GM20000 (cell line): Measurements from ENCODE around the gene MGAT4B.

Experiments
- DNase-seq: peaks from one replicate; pipeline ENCODE4 v3.0.0; 2012; ENCODE audit warnings: low spot score
- TF ChIP-seq, protein P1 (sequence below): IDR thresholded peaks from 2 replicates; pipeline ENCODE4 v1.5.1; 2012; ENCODE audit warnings: mild to moderate bottlenecking, control low read depth; ENCODE audit errors: extremely low read depth, missing control alignments

MGAT4B gene

GRCh38 chr5:179800071-179800695, 6.5 kb downstream of the MGAT4B start:
- no peak for DNase-seq
- TF ChIP-seq, protein P1, sequence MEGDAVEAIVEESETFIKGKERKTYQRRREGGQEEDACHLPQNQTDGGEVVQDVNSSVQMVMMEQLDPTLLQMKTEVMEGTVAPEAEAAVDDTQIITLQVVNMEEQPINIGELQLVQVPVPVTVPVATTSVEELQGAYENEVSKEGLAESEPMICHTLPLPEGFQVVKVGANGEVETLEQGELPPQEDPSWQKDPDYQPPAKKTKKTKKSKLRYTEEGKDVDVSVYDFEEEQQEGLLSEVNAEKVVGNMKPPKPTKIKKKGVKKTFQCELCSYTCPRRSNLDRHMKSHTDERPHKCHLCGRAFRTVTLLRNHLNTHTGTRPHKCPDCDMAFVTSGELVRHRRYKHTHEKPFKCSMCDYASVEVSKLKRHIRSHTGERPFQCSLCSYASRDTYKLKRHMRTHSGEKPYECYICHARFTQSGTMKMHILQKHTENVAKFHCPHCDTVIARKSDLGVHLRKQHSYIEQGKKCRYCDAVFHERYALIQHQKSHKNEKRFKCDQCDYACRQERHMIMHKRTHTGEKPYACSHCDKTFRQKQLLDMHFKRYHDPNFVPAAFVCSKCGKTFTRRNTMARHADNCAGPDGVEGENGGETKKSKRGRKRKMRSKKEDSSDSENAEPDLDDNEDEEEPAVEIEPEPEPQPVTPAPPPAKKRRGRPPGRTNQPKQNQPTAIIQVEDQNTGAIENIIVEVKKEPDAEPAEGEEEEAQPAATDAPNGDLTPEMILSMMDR, result no peak

DNA sequence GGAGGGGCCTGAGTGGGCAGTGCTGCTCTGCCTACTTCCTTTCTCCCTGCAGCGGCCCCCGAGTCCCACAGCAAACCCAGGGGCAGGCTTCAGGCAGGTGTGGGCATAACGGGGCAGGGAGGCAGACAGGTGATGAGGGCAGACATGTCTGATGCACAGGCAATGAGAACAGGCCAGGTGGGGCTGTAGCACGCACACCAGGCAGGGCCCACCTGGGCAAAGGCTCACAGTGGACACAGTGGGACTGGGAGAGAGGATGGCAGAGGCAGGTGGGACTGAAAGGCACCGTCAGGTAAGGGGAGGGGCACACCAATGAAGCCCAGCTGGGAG, 7.1 kb downstream of the MGAT4B start:
- DNase-seq, result no peak
- TF ChIP-seq, protein P1, result no peak

GRCh38 chr5:179798771-179799643, 7.7 kb downstream of the MGAT4B start:
- peak; percentile 10 for DNase-seq
- TF ChIP-seq, protein P1, result no peak

GRCh38 chr5:179798144-179798770, 8.4 kb downstream of the MGAT4B start:
- peak; percentile 10 for DNase-seq
- TF ChIP-seq, protein P1, result no peak

DNA sequence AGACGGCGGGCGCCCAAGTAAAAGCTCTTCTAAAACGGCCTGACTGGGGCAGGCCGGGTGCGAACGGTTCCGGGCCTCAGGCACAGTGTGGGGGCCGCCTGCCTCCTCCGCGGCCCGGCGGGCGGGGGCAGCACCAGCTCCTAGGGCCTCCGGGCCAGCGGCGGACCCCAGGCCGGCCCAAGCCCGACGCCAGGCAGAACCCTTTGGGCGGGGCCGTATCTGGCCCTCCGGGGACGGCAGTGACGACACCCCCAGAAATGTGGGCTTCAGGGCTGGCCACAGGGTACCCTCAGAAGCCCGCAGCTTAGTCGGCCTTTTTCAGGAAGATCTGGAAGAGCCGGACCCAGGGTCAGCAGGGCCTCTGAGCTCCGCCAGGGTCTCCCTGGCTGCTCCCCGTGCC, 8.9 kb downstream of the MGAT4B start:
- DNase-seq, result peak; percentile 12
- TF ChIP-seq, protein P1, result no peak

DNA sequence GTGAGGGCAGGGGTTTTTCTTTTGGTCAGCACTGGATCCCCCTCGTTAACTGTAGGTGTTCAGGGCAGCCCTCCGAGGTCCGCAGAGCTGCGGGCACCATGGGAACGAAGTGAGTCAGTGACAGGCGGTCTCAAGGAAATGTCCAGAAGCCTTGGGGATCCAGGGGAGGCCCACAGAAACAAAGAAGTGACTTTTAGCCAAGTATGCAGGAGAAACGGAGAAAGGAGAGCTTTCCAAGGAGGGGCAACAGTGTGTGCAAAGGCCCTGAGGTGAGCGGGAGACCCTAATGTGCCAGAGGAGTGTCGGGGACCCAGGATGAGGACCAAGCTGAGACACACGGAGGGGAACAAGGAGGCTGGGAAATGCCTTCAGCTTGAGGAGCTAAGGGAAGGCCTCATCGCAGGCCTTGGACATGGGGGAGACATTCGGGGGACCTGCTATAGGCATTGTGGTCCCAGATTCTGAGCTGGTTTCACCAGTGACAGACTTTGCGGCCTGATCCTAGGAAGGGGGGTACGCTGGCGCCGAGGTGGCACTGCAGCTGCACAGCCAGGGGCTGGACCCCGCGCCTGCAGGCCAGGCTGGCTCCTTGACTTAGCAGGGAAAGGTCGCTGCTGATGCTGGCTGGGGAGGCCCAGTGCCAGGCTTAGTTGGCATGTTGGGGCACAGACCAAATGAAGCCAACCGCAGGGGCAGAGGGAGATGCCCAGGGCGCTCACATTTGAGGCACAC, 9.6 kb downstream of the MGAT4B start:
- DNase-seq, result peak; percentile 19
- TF ChIP-seq, protein P1, result no peak
